NCI-H1105 (cell line): Measurements from ENCODE around the gene C17orf58.
"Not testable (repeated sequence)": the region's sequence is repeated elsewhere in the genome, so short reads cannot be mapped to it uniquely, and the experiment has no call there.

Experiments used
- DNase-seq: peaks from one replicate; lab custom pipeline; 2025; lab: John Stamatoyannopoulos, UW

C17orf58 gene

GRCh38 chr17:67999291-67999911 lies 3.1 kb upstream of the C17orf58 start:
- no peak for DNase-seq

GRCh38 chr17:67998466-67998865 lies 2.2 kb upstream of the C17orf58 start:
- no peak for DNase-seq

- DNase-seq = no peak
Observed at GRCh38 chr17:67995570-67996263, 552 bp downstream of the C17orf58 start.

GRCh38 chr17:67994817-67995569 lies 1.3 kb downstream of the C17orf58 start:
- no peak for DNase-seq

- no peak for DNase-seq
Observed at GRCh38 chr17:67993998-67994361, 2.3 kb downstream of the C17orf58 start.

GRCh38 chr17:67993153-67993997 lies 2.9 kb downstream of the C17orf58 start:
- peak; percentile 81 for DNase-seq

GRCh38 chr17:67992548-67993152 lies 3.6 kb downstream of the C17orf58 start:
- no peak for DNase-seq

- peak; percentile 29 for DNase-seq
Observed at GRCh38 chr17:67990909-67991308, 5.4 kb downstream of the C17orf58 start.

GRCh38 chr17:67983383-67983688 lies 12.9 kb downstream of the C17orf58 start:
- DNase-seq = no peak

GRCh38 chr17:67982686-67983382 lies 13.4 kb downstream of the C17orf58 start:
- DNase-seq = no peak

- no peak for DNase-seq
Observed at GRCh38 chr17:67982034-67982640, 14.1 kb downstream of the C17orf58 start.

GRCh38 chr17:67980883-67981282 lies 15.4 kb downstream of the C17orf58 start:
- not testable (repeated sequence) for DNase-seq

GRCh38 chr17:67980456-67980855 lies 15.8 kb downstream of the C17orf58 start:
- no peak for DNase-seq

GRCh38 chr17:67976306-67976705 lies 20.0 kb downstream of the C17orf58 start:
- not testable (repeated sequence) for DNase-seq

GRCh38 chr17:67974598-67975066 lies 21.6 kb downstream of the C17orf58 start:
- no peak for DNase-seq

GRCh38 chr17:67974185-67974584 lies 22.1 kb downstream of the C17orf58 start:
- no peak for DNase-seq

- DNase-seq = no peak
Observed at GRCh38 chr17:67970783-67971182, 25.5 kb downstream of the C17orf58 start.

GRCh38 chr17:67963145-67963572 lies 33.1 kb downstream of the C17orf58 start:
- peak; percentile 43 for DNase-seq

GRCh38 chr17:67962156-67962555 lies 34.1 kb downstream of the C17orf58 start:
- not testable (repeated sequence) for DNase-seq

- DNase-seq = not testable (repeated sequence)
Observed at GRCh38 chr17:67960276-67960675, 36.0 kb downstream of the C17orf58 start.

- DNase-seq = no peak
Observed at GRCh38 chr17:67959510-67959909, 36.8 kb downstream of the C17orf58 start.
